Gastroesophageal sphincter (tissue), 3 donors: ENCODE measurements around the gene SPECC1L.

Experiments
- CTCF ChIP-seq, 4 experiments: fragments of 200-600 bp in 2 of 4; fragments of 450-650 bp in 2 of 4; sonication (generic) in 1 of 4; IDR thresholded peaks; one replicate each; pipeline ENCODE4 v1.5.1; 2017 to 2019; ENCODE audit warnings: antibody characterized with exemption in 4 of 4, mild to moderate bottlenecking in 2 of 4, moderate library complexity in 2 of 4
- EP300 ChIP-seq: sonication (generic); formaldehyde crosslinking; IDR thresholded peaks from one replicate; pipeline ENCODE4 v1.6.1; 2017; ENCODE audit warnings: antibody characterized with exemption, mild to moderate bottlenecking
- POLR2A ChIP-seq, 2 donors: fragments of 450-650 bp; IDR thresholded peaks; one replicate each; pipeline ENCODE4 v1.6.1; 2017; ENCODE audit warnings: antibody characterized with exemption in 2 of 2, mild to moderate bottlenecking in 2 of 2, moderate library complexity in 1 of 2
- POLR2AphosphoS5 ChIP-seq: sonication (generic); formaldehyde crosslinking; IDR thresholded peaks from one replicate; pipeline ENCODE4 v1.6.1; 2017; ENCODE audit warnings: antibody characterized with exemption

GRCh38 chr22:24408630-24409029, 138.0 kb downstream of the SPECC1L start:
- TF ChIP-seq CTCF (IDR thresholded peaks at IDR 0.05) (no peak), POLR2AphosphoS5 (no peak), EP300 (no peak), POLR2A (IDR thresholded peaks at IDR 0.05) (no peak)
